Right lung (tissue), 5 donors: ENCODE data around the gene ATP6V1G1. TPM values are rescaled to one million over a fixed set of nuclear protein-coding genes. Genes with fewer than 3 reads are reported as not detected.
"Not testable (repeated sequence)": the region's sequence is repeated elsewhere in the genome, so short reads cannot be mapped to it uniquely, and the experiment has no call there.

ENCODE experiments used
- DNase-seq, 2 donors: peaks; one replicate each; pipeline ENCODE4 v3.0.0-alpha.2; 2013
- polyA plus RNA-seq, 5 donors: library from polyadenylated mRNA; unstranded; fragments of 120-200 nt; gene quantifications; one replicate each; pipeline versions ENCODE4 v1.2.1 to v1.2.3, GENCODE V29; 2013; ENCODE audit warnings: inconsistent platforms in 1 of 5, low replicate concordance in 1 of 5; ENCODE audit not compliant: insufficient read length in 5 of 5, insufficient read depth in 1 of 5

ATP6V1G1 gene
- polyA plus RNA-seq, 5 donors, result 149 to 205 (median 181) TPM

DNA sequence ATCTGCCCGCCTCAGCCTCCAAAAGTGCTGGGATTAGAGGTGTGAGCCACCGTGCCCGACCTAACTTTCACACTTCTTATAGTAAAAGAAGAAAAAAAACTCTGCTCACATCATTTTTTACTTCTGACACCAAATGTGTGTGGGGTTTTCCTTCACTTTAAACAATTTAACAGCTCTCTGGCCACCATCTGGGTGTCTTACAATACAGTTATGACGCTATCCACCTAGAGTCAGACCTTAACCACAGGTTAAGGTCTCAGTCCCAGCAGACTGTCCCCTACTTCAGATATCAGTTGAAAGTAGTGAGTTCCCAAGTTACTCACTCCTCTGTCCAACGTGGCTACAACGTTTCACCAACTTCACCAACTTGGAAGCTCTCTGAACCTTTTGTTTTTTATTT lies 15.4 kb upstream of the ATP6V1G1 start:
- no peak for DNase-seq

DNA sequence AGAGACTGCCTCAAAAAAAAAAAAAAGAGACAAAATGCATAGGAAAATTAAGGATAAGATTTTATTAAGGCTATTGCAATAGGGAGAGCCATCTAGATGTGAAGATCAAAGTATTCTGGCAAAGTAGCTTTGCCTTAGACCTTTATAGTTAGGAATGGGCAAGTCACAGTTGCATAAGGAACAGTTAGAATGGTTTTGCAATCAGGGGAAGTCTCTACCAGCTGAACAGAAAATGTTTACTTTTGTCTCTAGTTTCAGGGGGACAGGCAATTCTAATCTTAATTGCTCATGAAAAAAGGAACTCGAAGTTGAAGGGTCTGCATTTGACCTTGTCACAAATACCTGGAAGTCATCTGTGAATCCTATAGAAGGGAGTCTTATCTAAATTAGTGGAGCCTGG lies 13.1 kb upstream of the ATP6V1G1 start:
- DNase-seq, result no peak

DNA sequence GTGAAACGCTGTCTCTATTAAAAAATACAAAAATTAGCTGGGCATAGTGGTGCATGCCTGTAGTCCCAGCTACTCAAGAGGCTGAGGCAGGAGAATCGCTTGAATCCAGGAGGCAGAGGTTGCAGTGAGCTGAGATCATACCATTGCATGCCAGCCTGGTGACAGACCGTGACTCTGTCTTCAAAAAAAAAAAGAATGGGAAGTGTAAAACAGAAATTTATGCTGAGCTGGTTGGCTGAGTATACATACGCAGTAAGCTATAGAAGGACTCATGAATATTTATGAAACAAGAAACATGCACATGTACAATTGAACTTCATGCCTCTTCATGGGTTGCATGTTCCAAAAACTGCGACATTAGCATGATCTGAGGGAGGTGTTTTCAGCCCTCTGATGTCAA lies 10.8 kb upstream of the ATP6V1G1 start:
- DNase-seq, result not testable (repeated sequence)

DNA sequence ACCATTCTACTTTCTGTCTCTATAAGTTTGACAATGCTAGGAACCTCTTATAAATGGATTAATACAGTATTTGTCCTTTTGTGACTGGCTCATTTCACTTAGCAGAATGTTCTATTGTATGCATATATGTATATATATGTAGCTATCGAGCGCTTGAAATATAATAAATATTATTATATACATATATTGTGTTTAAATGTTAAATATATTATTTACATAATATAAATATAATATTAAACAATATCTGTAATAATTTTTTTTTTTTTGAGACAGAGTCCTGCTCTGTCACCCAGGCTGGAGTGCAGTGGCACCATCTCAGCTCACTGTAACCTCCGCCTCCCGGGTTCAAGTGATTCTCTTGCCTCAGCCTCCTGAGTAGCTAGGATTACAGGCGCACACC lies 9.4 kb upstream of the ATP6V1G1 start:
- DNase-seq, result not testable (repeated sequence)

DNA sequence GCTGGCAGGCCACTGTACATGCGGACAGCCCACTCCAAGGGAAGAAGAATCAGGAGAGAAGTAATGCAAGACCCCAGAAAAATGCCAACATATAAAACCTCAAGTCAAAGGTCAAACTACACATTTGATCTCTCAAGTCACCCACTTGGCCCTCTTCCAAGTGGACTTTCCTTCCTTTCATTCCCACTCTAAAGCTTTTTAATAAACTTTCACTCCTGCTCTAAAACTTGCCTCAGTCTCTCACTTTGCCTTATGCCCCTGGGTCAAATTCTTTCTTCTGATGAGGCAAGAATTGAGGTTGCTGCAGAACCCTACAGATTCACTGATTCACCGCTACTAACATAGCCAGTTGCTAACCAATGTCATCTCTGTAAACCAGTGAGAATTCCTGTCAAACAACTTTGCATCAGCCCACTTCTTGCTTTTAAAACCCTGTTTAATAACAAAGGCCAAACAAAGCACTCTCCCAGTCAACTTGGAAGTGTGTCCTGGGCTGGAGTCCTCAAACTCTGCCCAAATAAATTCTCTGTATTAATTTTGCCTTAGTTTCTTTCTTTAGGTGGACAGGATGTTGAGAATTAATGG lies 6.9 kb upstream of the ATP6V1G1 start:
- no peak for DNase-seq

DNA sequence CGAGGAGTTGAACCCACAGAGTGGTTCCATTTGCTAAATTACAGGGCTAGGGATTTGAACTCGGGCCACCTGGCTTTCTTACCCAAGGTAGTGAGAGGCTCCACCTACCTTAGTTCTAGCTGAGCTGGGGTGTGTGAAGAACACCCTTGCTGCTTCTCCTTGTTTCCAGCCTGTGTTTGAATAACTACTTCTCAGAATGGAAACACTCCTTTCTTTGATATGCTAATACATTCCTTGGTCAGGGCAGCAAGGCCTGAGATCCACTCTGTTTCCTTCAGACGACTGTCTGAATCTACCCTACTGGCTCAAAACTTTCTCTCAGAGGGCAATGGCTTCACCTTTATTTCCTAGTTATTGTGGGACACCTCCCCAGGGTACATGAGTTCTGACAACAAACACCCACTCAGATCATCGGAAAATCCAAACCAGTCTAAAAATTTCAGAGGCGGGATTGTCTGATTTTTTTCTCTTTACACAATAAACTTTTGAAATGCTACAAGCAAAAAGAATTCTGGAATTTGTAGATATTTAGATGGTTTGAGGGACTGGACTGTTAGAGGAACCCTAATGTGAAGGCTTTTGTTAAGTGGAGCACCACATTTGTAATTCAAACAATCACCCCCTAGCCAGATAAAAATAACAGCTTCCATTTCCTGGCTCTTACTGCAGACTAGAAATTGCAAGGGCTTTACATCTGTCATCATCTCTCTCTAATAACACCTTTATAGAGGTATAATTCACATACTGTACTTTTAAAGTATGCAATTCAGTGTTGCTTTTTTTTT lies 4.0 kb upstream of the ATP6V1G1 start:
- DNase-seq, result no peak

DNA sequence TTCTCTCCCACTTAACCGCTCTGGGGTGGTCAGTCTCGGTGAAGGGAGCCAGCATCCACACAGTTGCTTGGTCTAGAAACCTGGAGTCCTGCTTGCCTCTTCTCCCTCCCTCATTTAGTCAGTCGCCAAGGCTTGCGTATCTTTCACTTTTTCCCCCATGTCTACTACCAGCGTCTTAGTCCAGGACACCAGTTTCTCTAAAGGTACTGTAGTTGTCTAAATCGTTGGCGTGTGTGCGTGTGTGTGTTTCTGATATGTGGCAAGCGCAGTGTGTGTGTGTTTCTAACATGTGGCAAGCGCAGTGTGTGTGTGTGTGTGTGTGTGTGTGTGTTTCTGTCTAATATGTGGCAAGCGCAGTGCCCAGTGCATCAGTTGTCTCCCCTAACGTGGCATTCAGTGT lies 641 bp downstream of the ATP6V1G1 start:
- DNase-seq, result no peak

DNA sequence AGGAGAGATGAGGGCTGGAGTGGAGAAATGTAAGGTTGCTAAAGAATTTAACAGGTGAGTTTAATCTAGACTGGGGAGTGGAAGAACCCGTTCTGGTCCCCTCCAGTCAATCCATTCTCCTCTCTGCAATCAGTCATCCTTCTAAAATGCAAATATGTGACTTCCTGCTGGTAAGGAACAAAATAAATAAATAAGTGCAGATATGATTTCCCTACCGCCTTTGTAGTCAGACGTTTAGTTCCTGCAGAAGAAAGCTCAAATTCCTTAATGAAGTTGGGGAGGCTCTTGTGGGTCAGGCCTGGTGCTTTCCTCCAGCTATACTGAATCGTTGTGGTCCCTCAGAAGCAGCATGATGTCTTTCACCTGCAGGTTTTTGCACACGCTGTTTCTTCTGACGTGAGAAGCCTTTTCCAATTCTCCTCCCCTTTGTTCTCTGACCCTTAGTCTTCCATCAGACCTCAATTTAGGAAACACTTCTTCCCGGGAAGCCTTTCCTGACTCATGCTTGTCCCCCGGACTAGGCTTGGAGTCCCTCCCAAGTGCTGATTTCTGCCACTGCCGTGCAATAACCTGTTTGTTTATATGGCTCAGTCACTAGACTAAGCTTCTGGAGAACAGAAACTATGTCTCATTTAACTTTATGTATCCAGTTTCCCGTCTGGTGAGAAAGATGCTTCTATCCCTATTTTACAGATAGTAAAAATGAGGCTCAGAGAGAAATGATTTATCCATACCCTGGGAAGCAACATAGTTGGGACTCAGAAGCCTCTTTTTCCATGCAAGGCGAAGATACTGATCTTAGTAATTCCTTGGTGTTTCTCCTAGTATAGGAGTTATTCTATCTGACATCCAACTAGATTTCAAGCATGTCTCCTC lies 1.3 kb downstream of the ATP6V1G1 start:
- DNase-seq, result no peak

DNA sequence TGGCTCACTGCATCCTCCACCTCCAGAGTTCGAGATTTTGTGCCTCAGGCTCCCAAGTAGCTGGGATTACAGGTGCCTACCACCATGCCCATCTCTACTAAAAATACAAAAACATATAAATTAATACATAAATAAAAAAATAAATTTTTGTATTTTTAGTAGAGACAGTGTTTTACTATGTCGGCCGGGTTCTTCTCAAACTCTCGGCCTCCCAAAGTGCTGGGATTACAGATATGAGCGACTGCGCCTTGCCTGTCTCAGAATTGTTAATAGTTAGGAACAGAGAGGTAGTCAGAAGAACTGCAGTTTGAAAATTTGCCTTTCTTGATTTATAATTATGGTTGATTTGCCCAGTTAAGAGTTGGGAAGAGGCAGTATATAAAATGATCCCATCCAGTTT lies 2.8 kb downstream of the ATP6V1G1 start:
- no peak for DNase-seq

DNA sequence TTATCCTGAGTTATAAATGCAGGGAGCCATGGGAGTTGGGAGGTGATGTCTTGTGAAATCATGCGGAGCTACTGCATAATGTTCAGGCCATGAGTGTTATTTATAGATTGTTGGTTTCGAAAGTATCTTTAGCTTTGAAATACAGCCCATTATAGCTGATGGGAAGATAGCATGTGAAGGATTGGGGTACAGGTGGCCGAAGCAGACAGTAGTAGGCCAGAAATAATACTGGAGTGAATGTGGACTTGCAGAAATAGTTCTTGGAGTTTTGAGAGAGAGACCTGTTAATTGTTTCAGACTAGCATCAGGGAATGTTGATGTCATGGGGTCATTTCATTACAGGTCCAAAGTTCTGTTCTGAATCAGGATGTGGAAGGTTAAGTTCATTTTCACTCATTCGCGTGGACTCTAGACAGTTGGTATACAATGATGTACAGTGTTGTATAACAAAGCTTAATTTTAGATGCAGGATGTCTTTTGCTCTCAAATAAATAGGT lies 3.8 kb downstream of the ATP6V1G1 start:
- no peak for DNase-seq

DNA sequence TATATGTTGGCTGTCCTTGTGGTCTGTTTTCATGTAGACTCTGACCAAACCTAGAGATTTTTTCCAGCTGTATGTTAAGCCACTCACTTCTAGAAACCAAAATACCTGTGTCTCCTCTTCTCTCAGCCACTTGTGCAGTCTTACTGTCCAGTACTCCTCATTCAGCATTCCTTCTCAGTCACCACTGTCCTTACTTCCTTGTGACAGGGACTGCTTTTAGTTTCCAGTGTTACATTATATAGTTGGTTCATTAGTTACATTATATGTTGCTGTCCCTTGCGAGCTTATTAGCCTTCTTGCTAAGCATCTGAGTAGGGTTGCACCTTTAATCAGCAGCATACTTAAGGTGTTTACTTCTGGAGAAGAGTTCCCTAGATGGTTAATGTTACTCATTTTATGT lies 4.3 kb downstream of the ATP6V1G1 start:
- DNase-seq, result no peak

DNA sequence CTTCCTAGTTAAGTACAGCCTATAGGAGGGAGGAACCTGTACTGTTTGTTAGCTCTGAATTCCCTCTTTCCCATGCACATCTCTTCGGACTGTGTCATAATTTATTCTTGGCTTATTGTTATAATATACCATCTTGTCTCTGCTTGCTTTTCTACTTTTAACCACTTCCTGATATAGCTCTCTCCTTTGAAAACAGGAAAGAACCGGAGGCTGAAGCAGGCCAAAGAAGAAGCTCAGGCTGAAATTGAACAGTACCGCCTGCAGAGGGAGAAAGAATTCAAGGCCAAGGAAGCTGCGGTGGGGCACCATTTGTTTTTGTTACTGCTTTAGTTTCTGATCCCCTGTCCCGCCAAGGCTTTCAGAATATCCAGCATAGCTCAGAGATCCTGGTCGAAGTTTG lies 4.8 kb downstream of the ATP6V1G1 start:
- DNase-seq, result no peak

DNA sequence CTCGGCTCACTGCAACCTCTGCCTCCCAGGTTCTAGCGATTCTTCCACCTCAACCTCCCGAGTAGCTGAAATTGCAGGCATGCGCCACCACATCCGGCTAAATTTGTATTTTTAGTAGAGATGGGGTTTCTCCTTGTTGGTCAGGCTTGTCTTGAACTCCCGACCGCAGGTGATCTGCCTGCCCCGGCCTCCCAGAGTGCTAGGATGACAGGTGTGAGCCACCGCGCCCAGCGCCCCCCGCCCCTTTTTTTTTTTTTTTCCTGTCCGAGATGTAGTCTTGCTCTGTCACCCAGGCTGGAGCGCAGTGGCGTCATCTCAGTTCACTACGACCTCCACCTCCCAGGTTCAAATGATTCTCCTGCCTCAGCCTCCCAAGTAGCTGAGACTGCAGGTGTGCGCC lies 6.6 kb downstream of the ATP6V1G1 start:
- no peak for DNase-seq

DNA sequence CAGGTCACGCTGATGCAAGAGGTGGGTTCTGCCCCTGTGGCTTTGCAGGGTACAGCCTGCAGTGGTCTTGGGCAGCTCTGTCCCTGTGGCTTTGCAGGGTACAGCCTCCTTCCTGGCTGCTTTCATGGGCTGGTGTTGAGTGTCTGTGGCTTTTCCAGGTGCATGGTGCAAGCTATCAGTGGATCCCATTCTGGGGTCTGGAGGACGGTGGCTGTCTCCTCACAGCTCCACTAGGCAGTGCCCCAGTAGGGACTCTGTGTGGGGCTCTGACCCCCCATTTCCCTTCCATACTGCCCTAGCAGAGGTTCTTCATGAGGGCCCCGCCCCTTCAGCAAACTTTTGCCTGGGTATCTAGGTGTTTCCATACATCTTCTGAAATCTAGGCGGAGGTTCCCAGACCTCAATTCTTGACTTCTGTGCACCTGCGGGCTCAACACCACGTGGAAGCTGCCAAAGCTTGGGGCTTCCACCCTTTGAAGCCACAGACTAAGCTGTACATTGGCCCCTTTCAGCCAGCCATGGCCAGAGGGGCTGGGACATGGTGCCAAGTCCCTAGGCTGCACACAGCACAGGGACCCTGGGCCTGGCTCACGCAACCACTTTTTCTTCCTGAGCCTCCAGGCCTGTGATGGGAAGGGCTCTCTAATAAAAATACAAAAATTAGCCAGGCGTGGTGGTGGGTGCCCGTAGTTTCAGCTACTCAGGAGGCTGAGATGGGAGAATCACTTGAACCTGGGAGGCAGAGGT lies 13.1 kb downstream of the ATP6V1G1 start:
- DNase-seq, result not testable (repeated sequence)

DNA sequence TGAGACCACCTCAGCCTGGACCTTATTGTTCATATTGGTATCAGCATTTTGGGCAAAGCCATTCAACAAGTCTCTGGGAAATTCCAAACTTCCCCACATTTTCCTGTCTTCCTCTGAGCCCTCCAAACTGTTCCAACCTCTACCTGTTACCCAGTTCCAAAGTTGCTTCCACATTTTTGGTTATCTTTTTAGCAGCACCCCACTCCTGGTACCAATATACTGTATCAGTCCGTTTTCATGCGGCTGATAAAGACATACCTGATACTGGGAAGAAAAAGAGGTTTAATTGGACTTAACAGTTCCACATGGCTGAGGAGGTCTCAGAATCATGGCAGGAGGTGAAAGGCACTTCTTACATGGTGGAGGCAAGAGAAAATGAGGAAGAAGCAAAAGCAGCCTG lies 14.2 kb downstream of the ATP6V1G1 start:
- not testable (repeated sequence) for DNase-seq

DNA sequence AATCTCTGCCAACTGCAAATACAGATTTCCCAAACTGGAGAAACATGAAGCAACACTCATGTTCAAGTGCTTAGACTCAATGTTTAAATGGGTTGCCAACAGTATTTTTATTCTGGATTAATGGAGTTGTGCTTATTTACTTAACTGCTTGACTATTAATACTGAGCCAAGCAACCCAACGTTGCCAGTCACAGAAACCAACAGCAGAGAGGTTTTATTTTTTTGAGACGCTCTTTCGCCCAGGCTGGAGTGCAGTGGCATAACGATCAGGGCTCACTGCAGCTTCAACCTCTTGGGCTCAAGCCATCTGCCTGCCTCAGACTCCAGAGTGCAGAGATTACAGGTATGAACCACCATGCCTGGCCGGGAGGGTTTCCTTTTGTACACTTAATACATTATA lies 15.1 kb downstream of the ATP6V1G1 start:
- DNase-seq, result no peak

DNA sequence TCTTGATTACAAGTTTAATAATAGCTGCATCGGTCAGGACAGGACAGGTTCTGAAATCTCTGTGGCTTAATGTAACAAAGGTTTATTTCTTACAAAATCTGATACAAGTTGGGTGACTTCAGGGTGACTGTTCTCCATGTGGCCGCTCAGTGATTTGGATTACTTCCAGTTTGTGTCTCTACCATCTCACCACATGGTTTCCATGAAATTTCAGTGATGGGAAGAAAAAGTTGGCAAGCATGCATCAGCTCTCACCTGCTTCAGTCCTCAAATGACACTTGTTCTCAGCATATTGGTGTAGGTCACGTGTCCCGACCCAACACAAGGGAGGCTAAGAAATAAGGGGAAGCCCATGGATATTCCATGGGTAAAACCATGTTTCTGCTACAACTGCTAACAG lies 15.7 kb downstream of the ATP6V1G1 start:
- no peak for DNase-seq

DNA sequence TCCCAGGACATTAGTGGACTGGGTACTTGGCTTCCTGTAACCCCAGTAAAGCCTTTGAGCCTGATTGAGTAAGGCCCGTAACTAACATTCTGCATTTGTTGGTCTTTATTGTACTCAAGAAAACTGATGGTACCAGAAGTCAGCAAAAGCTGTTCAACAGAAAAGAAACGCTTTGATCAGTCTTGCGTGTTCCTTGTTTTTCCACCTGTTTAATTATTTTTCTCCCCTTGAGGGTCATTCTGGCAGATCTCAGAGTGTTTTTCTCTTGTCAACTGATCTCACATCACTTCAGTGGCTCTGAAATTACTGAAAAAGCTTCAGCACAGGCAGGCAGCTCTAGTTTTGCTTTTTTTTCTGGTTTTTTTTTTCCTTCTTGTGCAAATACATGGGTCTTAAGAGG lies 17.4 kb downstream of the ATP6V1G1 start:
- DNase-seq, result no peak

DNA sequence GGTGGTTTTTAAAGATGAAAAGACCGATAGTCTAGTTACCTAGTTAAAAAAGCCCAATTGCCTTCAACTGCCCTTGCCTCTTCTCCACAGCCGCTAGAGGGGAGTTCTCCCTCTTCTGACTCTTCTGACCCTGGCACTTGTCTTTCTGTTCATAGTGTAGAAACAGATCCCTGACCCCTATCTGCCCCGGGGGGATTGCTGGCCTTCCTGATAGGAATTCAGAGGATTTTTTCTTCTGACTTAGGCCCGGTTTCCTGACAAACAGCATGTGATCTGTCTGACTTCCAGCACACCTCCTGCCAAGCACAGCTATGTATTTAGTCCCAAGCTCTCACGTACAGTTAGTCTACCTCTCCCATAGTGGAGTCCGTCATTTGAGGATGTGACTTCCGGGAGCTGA lies 18.5 kb downstream of the ATP6V1G1 start:
- DNase-seq, result no peak

DNA sequence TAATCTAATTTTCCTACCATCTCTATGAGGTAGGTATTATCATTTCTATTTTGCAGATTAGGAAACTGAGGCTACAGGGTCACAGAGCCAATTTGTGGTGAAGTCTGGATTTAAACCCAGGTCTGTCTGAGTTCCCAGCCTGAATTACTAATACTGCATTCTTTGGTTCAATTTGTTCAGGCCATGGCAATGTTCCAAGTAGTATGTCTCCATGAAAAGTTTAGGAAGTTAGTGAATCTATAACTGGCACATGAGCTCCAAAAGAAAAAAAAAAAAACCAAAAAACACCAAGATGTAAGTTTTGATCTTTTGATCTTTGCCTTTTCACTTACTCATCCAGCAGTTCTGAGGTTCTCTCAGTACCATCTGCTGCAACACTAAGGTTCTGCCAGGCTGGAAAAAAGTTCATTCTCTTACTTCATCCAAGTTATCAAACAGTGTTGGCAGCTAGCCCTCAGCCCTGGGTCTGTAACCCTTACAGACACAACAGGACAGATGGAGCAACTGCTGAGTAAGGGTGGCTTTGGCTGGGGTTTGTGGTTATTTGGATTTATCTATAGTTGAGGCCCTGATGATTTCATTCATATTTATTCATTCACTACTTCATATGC lies 19.1 kb downstream of the ATP6V1G1 start:
- DNase-seq, result no peak
